NB4 (cell line): ENCODE measurements around the gene GLB1L3.

Source experiments
- DNase-seq: peaks from one replicate; pipeline ENCODE4 v3.0.0; 2010; ENCODE audit warnings: low read depth
- H3K4me3 ChIP-seq: one replicate; pipeline ENCODE4 v1.5.1; 2011; ENCODE audit warnings: mild to moderate bottlenecking, low read depth, low read length, moderate library complexity
- MYC ChIP-seq: IDR thresholded peaks from 2 replicates; pipeline ENCODE4 v1.6.1; 2011; ENCODE audit warnings: low read depth, low read length
- POLR2A ChIP-seq: IDR thresholded peaks from 2 replicates; pipeline ENCODE4 v1.6.1; 2011; ENCODE audit warnings: mild to moderate bottlenecking; ENCODE audit not compliant: insufficient read length; ENCODE audit errors: extremely low read depth
- TF ChIP-seq, protein P1 (sequence below): IDR thresholded peaks from one replicate; pipeline ENCODE4 v1.5.1; 2012; ENCODE audit warnings: low read depth, low read length
- TF ChIP-seq, protein P2 (sequence below): IDR thresholded peaks from 2 replicates; pipeline ENCODE4 v1.6.1; 2011; ENCODE audit warnings: low read depth, low read length

GLB1L3 gene

DNA sequence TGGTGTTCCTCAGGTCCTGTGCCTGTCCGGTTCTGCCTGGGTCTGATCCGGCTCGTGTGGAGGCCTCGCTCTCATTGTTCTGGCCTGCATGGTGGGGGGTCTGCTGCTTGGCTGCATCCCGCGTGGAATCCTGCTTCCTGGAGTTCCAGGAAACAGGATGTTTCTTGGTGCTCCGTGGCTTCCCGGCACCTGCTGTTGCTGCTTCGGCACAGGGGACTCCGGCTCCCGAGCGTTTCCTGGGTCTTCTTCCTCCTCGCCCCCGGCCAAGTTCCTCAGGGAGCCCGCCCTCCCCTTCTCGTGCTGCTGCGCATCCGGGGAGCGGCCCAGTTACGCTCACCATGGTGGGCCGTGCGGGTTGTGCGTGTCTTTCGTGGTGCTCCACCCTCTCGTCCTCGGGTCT lies 85.5 kb downstream of the GLB1L3 start:
- no peak overlapping the region for H3K4me3 ChIP-seq
- DNase-seq, result no peak
- TF ChIP-seq POLR2A (no peak), MYC (no peak)
- TF ChIP-seq, protein P1, sequence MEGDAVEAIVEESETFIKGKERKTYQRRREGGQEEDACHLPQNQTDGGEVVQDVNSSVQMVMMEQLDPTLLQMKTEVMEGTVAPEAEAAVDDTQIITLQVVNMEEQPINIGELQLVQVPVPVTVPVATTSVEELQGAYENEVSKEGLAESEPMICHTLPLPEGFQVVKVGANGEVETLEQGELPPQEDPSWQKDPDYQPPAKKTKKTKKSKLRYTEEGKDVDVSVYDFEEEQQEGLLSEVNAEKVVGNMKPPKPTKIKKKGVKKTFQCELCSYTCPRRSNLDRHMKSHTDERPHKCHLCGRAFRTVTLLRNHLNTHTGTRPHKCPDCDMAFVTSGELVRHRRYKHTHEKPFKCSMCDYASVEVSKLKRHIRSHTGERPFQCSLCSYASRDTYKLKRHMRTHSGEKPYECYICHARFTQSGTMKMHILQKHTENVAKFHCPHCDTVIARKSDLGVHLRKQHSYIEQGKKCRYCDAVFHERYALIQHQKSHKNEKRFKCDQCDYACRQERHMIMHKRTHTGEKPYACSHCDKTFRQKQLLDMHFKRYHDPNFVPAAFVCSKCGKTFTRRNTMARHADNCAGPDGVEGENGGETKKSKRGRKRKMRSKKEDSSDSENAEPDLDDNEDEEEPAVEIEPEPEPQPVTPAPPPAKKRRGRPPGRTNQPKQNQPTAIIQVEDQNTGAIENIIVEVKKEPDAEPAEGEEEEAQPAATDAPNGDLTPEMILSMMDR, result no peak
- TF ChIP-seq, protein P2, sequence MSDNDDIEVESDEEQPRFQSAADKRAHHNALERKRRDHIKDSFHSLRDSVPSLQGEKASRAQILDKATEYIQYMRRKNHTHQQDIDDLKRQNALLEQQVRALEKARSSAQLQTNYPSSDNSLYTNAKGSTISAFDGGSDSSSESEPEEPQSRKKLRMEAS, result no peak

GRCh38 chr11:134362192-134362901 lies 86.2 kb downstream of the GLB1L3 start:
- TF ChIP-seq, protein P1, result no peak
- DNase-seq, result no peak
- H3K4me3 ChIP-seq, result no peak overlapping the region

DNA sequence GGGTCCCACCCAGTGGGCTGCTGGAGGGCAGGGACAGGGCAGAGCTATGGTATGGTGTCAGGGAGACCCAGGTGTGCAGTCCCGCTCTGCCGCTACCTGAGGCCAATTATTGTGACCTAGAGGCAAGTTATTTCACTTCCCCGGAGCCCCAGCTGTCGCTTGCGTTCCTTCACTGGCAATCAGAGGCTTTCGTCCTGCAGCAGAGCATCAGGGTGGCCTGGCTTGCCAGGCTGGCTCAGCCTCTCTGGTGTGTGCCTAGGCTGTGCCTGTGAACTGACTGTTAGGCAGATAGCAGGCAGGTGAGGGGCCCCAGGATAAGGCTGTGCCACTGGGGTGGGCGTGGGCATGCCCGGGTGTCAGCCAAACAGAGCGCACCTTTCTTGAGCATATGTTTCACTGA lies 87.0 kb downstream of the GLB1L3 start:
- TF ChIP-seq, protein P2, result no peak
- no peak for TF ChIP-seq POLR2A
- TF ChIP-seq MYC, result no peak
- TF ChIP-seq, protein P1, result no peak
- no peak for DNase-seq

GRCh38 chr11:134363592-134363991 lies 87.4 kb downstream of the GLB1L3 start:
- H3K4me3 ChIP-seq, result no peak overlapping the region
- TF ChIP-seq POLR2A (no peak), MYC (no peak)
- TF ChIP-seq, protein P2, result no peak
- TF ChIP-seq, protein P1, result no peak
- DNase-seq, result no peak

More for the DNA sequence above, 87.0 kb downstream of the GLB1L3 start:
- H3K4me3 ChIP-seq, result no peak overlapping the region

DNA sequence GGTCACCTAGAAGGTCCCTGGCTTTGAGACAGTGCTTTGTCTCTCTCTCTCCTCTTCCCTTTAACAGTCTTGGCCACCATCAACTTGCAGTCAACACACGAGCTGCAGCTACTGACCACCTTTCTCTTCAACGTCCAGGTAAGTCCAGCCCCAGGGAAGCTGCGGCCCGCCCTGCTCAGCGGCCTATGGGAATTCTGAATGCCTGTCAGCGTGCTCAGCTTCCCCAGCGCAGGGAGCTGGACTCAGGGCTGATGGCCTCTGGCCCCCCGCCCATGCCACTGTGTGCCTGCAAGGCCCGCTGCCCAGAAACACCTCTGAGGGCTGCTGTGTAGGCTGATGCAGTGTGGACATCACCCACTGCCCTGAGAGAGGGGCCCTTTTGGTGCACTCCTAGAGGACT lies 88.1 kb downstream of the GLB1L3 start:
- no peak overlapping the region for H3K4me3 ChIP-seq
- TF ChIP-seq MYC, result no peak
- TF ChIP-seq, protein P2, result no peak
- TF ChIP-seq POLR2A, result no peak
- TF ChIP-seq, protein P1, result no peak
- DNase-seq, result no peak
